Brain microvascular endothelial cell (primary cell): ENCODE measurements around the gene TNFAIP1.

Source experiments
- DNase-seq: peaks from one replicate; pipeline ENCODE4 v3.0.0-alpha.2; 2020
- H3K27ac ChIP-seq: fragments of 250-450 bp; sonication (Bioruptor Pico); 2 replicates; pipeline ENCODE4 v1.5.1; 2020; ENCODE audit warnings: mild to moderate bottlenecking, moderate library complexity
- H3K27me3 ChIP-seq: fragments of 250-450 bp; sonication (Bioruptor Pico); replicated peaks from 2 replicates; pipeline ENCODE4 v1.5.1; 2020; ENCODE audit warnings: mild to moderate bottlenecking
- H3K36me3 ChIP-seq: fragments of 250-450 bp; sonication (Bioruptor Pico); replicated peaks from 2 replicates; pipeline ENCODE4 v1.5.1; 2020; ENCODE audit warnings: mild to moderate bottlenecking
- H3K4me3 ChIP-seq: 2 replicates; pipeline ENCODE4 v1.5.1; 2011; ENCODE audit warnings: low read depth, mild to moderate bottlenecking, control low read depth, low read length, moderate library complexity
- CTCF ChIP-seq: IDR thresholded peaks from 2 replicates; pipeline ENCODE4 v1.5.1; 2011; ENCODE audit warnings: low read depth, mild to moderate bottlenecking, moderate library complexity, low read length, control low read depth, inconsistent platforms; ENCODE audit errors: missing control alignments
- in situ Hi-C: cut with HindIII; loops from 2 replicates; pipeline ENCODE4 v1.10.0; 2017; ENCODE audit warnings: low sequenced_read_pairs, low pct_ligation_motif_present

TNFAIP1 gene

GRCh38 chr17:28350271-28350670, 14.7 kb downstream of the TNFAIP1 start:
- DNase-seq = no peak
- Histone ChIP-seq H3K27ac (no peak overlapping the region), H3K27me3 (no peaks in the 10 kb centered on the region), H3K36me3 (peaks cover 67% of the 10 kb centered on the region), H3K4me3 (no peak overlapping the region)
- TF ChIP-seq CTCF = no peak
- in situ Hi-C loops = no loop called here

- Histone ChIP-seq H3K27me3 (no peaks in the 10 kb centered on the region), H3K4me3 (peak within 1 kb of the TSS; percentile 95), H3K27ac (peak within 1 kb of the TSS; percentile 77), H3K36me3 (peaks cover 37% of the 10 kb centered on the region)
- TF ChIP-seq CTCF = no peak
- in situ Hi-C loops = no loop called here
- DNase-seq = peak; percentile 91
Measured at GRCh38 chr17:28357061-28357900, 21.7 kb downstream of the TNFAIP1 start, which contains the start of gene POLDIP2. TSS of gene POLDIP2 (minus strand) at chr17:28357527. CDS start at chr17:28357448, 79 bp downstream.

- in situ Hi-C loops = no loop called here
- H3K36me3 ChIP-seq = peaks cover 33% of the 10 kb centered on the region
- no peaks in the 10 kb centered on the region for H3K27me3 ChIP-seq
- TF ChIP-seq CTCF = no peak
- peak overlapping the region; percentile 95 for H3K4me3 ChIP-seq
- no peak for DNase-seq
- H3K27ac ChIP-seq = peak overlapping the region; percentile 77
Measured at GRCh38 chr17:28357901-28358197, 22.3 kb downstream of the TNFAIP1 start.

GRCh38 chr17:28363186-28363585, 27.6 kb downstream of the TNFAIP1 start:
- no peak overlapping the region for H3K27ac ChIP-seq
- peaks cover 17% of the 10 kb centered on the region for H3K36me3 ChIP-seq
- H3K27me3 ChIP-seq = no peaks in the 10 kb centered on the region
- no peak overlapping the region for H3K4me3 ChIP-seq
- in situ Hi-C loops = no loop called here
- DNase-seq = no peak
- TF ChIP-seq CTCF = no peak

- peaks cover 17% of the 10 kb centered on the region for H3K36me3 ChIP-seq
Measured at GRCh38 chr17:28363776-28364650, 28.5 kb downstream of the TNFAIP1 start.

More at GRCh38 chr17:28363776-28364650, 28.5 kb downstream of the TNFAIP1 start:
- in situ Hi-C loops = no loop called here
- Histone ChIP-seq H3K27me3 (no peaks in the 10 kb centered on the region), H3K4me3 (no peak overlapping the region), H3K27ac (no peak overlapping the region)
- DNase-seq = no peak
- no peak for TF ChIP-seq CTCF
